HepG2 (cell line): ENCODE results near the gene ZNF428. TPM values are rescaled to one million over a fixed set of nuclear protein-coding genes. Genes with fewer than 3 reads are reported as not detected.

Source experiments
- BRCA1 ChIP-seq: sonication (generic); formaldehyde crosslinking; IDR thresholded peaks from 2 replicates; pipeline ENCODE4 v1.4.0; 2020; ENCODE audit warnings: missing genetic modification reagents
- FOXO4 ChIP-seq: sonication (generic); formaldehyde crosslinking; conservative IDR thresholded peaks from 2 replicates; pipeline ENCODE4 v1.8.1; 2023; ENCODE audit warnings: missing genetic modification reagents
- HES4 ChIP-seq: sonication (generic); formaldehyde crosslinking; IDR thresholded peaks from 2 replicates; pipeline ENCODE4 v1.9.0; 2021; ENCODE audit warnings: mild to moderate bottlenecking, missing genetic modification reagents, borderline replicate concordance
- KLF9 ChIP-seq: IDR thresholded peaks from 2 replicates; pipeline ENCODE4 v1.6.1; 2016; ENCODE audit warnings: low read depth
- NCOA2 ChIP-seq: sonication (generic); formaldehyde crosslinking; IDR thresholded peaks from 2 replicates; pipeline ENCODE4 v1.8.0; 2022; ENCODE audit warnings: inconsistent platforms
- NFAT5 ChIP-seq: sonication (generic); formaldehyde crosslinking; IDR thresholded peaks from 2 replicates; pipeline ENCODE4 v1.4.0; 2020; ENCODE audit warnings: missing genetic modification reagents
- PAF1 ChIP-seq: IDR thresholded peaks from 2 replicates; pipeline ENCODE4 v1.6.1; 2016; ENCODE audit warnings: missing genetic modification reagents, missing compliant biosample characterization
- SP5 ChIP-seq: IDR thresholded peaks from 2 replicates; pipeline ENCODE4 v1.6.1; 2016; ENCODE audit warnings: low read depth, borderline replicate concordance
- TBP ChIP-seq: sonication (generic); formaldehyde crosslinking; IDR thresholded peaks from 2 replicates; pipeline ENCODE4 v1.5.0; 2020; ENCODE audit warnings: missing genetic modification reagents
- TMF1 ChIP-seq: sonication (generic); formaldehyde crosslinking; IDR thresholded peaks from 2 replicates; pipeline ENCODE4 v1.8.1; 2022; ENCODE audit warnings: low read depth, missing genetic modification reagents
- ZBTB42 ChIP-seq: sonication (generic); formaldehyde crosslinking; IDR thresholded peaks from 2 replicates; pipeline ENCODE4 v1.5.0; 2020; ENCODE audit warnings: mild to moderate bottlenecking, missing genetic modification reagents
- ZEB1 ChIP-seq: IDR thresholded peaks from 2 replicates; pipeline ENCODE4 v1.6.1; 2012; ENCODE audit warnings: mild to moderate bottlenecking, low read depth, inconsistent platforms; ENCODE audit not compliant: insufficient replicate concordance
- ZKSCAN1 ChIP-seq: fragments of 150-350 bp; IDR thresholded peaks from 2 replicates; pipeline ENCODE4 v1.6.1; 2014; ENCODE audit warnings: low read length
- ZNF12 ChIP-seq: sonication (generic); formaldehyde crosslinking; IDR thresholded peaks from 2 replicates; pipeline ENCODE4 v1.5.0; 2020; ENCODE audit warnings: missing genetic modification reagents
- ZNF605 ChIP-seq: sonication (generic); formaldehyde crosslinking; IDR thresholded peaks from 2 replicates; pipeline ENCODE4 v1.8.0; 2022; ENCODE audit warnings: mild to moderate bottlenecking, missing genetic modification reagents
- ZNF644 ChIP-seq: IDR thresholded peaks from 2 replicates; pipeline ENCODE4 v1.6.1; 2016; ENCODE audit warnings: low read depth
- ZNF761 ChIP-seq: sonication (generic); formaldehyde crosslinking; conservative IDR thresholded peaks from 2 replicates; pipeline ENCODE4 v1.4.0; 2020; ENCODE audit warnings: mild to moderate bottlenecking, missing genetic modification reagents
- polyA plus RNA-seq, 8 experiments: library from polyadenylated mRNA; depleted of rRNA in 3 of 8; stranded (reverse) in 7 of 8; unstranded in 1 of 8; fragments of >200 nt; fragmentation: Illumina TruSeq in 4 of 8; extraction: Trizol in 4 of 8; gene quantifications; 2 replicates each; pipeline versions ENCODE4 v1.2.1 to v1.2.3, GENCODE V29; 2011 to 2016; ENCODE audit warnings: low read depth in 4 of 8, missing spikeins in 1 of 8, mixed read lengths in 1 of 8; ENCODE audit not compliant: insufficient read depth in 1 of 8
- total RNA-seq, 5 experiments: library from RNA; depleted of rRNA; stranded (reverse); fragments of >200 nt; fragmentation: Illumina TruSeq; extraction: Trizol; gene quantifications; 2 replicates each; pipeline ENCODE4 v1.2.3, GENCODE V29; 2016; ENCODE audit warnings: low read depth in 1 of 5
- TF ChIP-seq, protein P1 (sequence below): sonication (generic); formaldehyde crosslinking; IDR thresholded peaks from 2 replicates; pipeline ENCODE4 v1.5.0; 2020; ENCODE audit warnings: missing genetic modification reagents
- TF ChIP-seq, protein P2 (sequence below): IDR thresholded peaks from 2 replicates; pipeline ENCODE4 v1.6.1; 2016; ENCODE audit warnings: low read depth
- TF ChIP-seq, protein P3 (sequence below): sonication (generic); formaldehyde crosslinking; IDR thresholded peaks from 2 replicates; pipeline ENCODE4 v1.5.0; 2020; ENCODE audit warnings: mild to moderate bottlenecking, missing genetic modification reagents

Gene ZNF428
- total and polyA plus RNA-seq, 2 of the 13 experiments (the other 11 are each of a cell fraction or from before 2014, with no cell fraction given): 10.4 to 26.9 TPM

GRCh38 chr19:43575156-43575950 is 44.1 kb downstream of the ZNF428 start, which contains the start of the genes PINLYP and XRCC1 (continued):
- no peak for TF ChIP-seq FOXO4
- no peak for TF ChIP-seq PAF1 (CRISPR knock-in tag)
- no peak for TF ChIP-seq HES4 (CRISPR knock-in tag)
- no peak for TF ChIP-seq KLF9
- no peak for TF ChIP-seq TBP (CRISPR knock-in tag)
- TF ChIP-seq, protein P1, sequence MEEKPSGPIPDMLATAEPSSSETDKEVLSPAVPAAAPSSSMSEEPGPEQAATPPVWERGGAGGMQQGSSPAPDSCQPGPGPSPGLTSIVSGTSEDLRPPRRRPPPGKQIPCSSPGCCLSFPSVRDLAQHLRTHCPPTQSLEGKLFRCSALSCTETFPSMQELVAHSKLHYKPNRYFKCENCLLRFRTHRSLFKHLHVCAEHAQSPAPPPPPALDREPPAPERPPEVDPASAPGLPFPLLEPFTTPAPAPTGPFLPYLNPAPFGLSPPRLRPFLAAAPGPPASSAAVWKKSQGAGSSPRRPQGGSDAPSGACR (CRISPR knock-in tag): no peak
- no peak for TF ChIP-seq SP5
- TF ChIP-seq ZBTB42 (CRISPR knock-in tag): no peak
- no peak for TF ChIP-seq ZEB1
- no peak for TF ChIP-seq NCOA2 (CRISPR knock-in tag)
- no peak for TF ChIP-seq ZNF761
- TF ChIP-seq TMF1 (CRISPR knock-in tag): no peak
- no peak for TF ChIP-seq NFAT5 (CRISPR knock-in tag)
- no peak for TF ChIP-seq ZNF644 (CRISPR knock-in tag)
- TF ChIP-seq, protein P2, sequence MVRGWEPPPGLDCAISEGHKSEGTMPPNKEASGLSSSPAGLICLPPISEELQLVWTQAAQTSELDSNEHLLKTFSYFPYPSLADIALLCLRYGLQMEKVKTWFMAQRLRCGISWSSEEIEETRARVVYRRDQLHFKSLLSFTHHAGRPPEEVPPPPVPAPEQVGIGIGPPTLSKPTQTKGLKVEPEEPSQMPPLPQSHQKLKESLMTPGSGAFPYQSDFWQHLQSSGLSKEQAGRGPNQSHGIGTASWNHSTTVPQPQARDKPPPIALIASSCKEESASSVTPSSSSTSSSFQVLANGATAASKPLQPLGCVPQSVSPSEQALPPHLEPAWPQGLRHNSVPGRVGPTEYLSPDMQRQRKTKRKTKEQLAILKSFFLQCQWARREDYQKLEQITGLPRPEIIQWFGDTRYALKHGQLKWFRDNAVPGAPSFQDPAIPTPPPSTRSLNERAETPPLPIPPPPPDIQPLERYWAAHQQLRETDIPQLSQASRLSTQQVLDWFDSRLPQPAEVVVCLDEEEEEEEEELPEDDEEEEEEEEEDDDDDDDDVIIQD (CRISPR knock-in tag): no peak
- TF ChIP-seq BRCA1 (CRISPR knock-in tag): no peak
- no peak for TF ChIP-seq ZNF605 (CRISPR knock-in tag)
- TF ChIP-seq ZKSCAN1: no peak
- no peak for TF ChIP-seq ZNF12 (CRISPR knock-in tag)
- TF ChIP-seq, protein P3, sequence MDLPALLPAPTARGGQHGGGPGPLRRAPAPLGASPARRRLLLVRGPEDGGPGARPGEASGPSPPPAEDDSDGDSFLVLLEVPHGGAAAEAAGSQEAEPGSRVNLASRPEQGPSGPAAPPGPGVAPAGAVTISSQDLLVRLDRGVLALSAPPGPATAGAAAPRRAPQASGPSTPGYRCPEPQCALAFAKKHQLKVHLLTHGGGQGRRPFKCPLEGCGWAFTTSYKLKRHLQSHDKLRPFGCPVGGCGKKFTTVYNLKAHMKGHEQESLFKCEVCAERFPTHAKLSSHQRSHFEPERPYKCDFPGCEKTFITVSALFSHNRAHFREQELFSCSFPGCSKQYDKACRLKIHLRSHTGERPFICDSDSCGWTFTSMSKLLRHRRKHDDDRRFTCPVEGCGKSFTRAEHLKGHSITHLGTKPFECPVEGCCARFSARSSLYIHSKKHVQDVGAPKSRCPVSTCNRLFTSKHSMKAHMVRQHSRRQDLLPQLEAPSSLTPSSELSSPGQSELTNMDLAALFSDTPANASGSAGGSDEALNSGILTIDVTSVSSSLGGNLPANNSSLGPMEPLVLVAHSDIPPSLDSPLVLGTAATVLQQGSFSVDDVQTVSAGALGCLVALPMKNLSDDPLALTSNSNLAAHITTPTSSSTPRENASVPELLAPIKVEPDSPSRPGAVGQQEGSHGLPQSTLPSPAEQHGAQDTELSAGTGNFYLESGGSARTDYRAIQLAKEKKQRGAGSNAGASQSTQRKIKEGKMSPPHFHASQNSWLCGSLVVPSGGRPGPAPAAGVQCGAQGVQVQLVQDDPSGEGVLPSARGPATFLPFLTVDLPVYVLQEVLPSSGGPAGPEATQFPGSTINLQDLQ (CRISPR knock-in tag): no peak
